ENCODE data around the gene ARVCF. TPM values are rescaled to one million over a fixed set of nuclear protein-coding genes. Genes with fewer than 3 reads are reported as not detected.

The ARVCF gene
- total and polyA plus RNA-seq, 2 experiments from 2014 or later, result 15.6 to 122 TPM

GRCh38 chr22:20032407-20032991, 15.9 kb upstream of the ARVCF start:
- no peaks in the 10 kb centered on the region for H3K4me1 Mint-ChIP-seq
- H3K4me3 ChIP-seq, result no peak overlapping the region
- H3F3A ChIP-seq (replicated peaks; ENCODE audit: low read depth), result no peaks in the 10 kb centered on the region
- H3K27ac Mint-ChIP-seq, result no peak overlapping the region
- no peak overlapping the region for H2AFZ ChIP-seq
- peak; percentile 20; the same call in 2 of the 3 replicates for ATAC-seq
- no peaks in the 10 kb centered on the region for H3K27me3 ChIP-seq (ENCODE audit: insufficient read depth)
- no peaks in the 10 kb centered on the region for H3K36me3 ChIP-seq (ENCODE audit: insufficient read depth)
- no peaks in the 10 kb centered on the region for H3K4me1 ChIP-seq (ENCODE audit: insufficient read depth)
- peaks cover 9% of the 10 kb centered on the region for H3K27me3 Mint-ChIP-seq (ENCODE audit: insufficient read depth, low read depth, poor library complexity)
- H3K4me3 Mint-ChIP-seq, result no peak overlapping the region
- H3K9me3 Mint-ChIP-seq, result no peaks in the 10 kb centered on the region
- no peak overlapping the region for H3K4me2 ChIP-seq
- H3K79me2 ChIP-seq (replicated peaks; ENCODE audit: insufficient read depth), result no peaks in the 10 kb centered on the region
- DNase-seq (ENCODE audit: low spot score), result no peak
- H3K27ac ChIP-seq (ENCODE audit: low read depth), result no peak overlapping the region
- TF ChIP-seq EZH2 (IDR thresholded peaks at IDR 0.05; ENCODE audit: low read depth, unreplicated experiment) (no peak), NANOG (IDR thresholded peaks at IDR 0.05; ENCODE audit: borderline replicate concordance) (no peak), ZNF462 (CRISPR knock-in tag; IDR thresholded peaks at IDR 0.05) (no peak), JUNB (IDR thresholded peaks at IDR 0.05; ENCODE audit: unreplicated experiment) (no peak), CREB1 (CRISPR knock-in tag; IDR thresholded peaks at IDR 0.05; ENCODE audit: low read depth) (no peak), ZNF114 (CRISPR knock-in tag; IDR thresholded peaks at IDR 0.05) (no peak), CTCF (conservative IDR thresholded peaks at IDR 0.05; ENCODE audit: low read depth in 2 of 2) (no peak), POLR2AphosphoS5 (IDR thresholded peaks at IDR 0.05; ENCODE audit: low read depth) (no peak), ZNF331 (CRISPR knock-in tag; IDR thresholded peaks at IDR 0.05; ENCODE audit: low read depth) (no peak), STAT1 (IDR thresholded peaks at IDR 0.05; ENCODE audit: unreplicated experiment) (no peak), REST (IDR thresholded peaks at IDR 0.05; ENCODE audit: unreplicated experiment) (no peak)
- TF ChIP-seq, protein P1, sequence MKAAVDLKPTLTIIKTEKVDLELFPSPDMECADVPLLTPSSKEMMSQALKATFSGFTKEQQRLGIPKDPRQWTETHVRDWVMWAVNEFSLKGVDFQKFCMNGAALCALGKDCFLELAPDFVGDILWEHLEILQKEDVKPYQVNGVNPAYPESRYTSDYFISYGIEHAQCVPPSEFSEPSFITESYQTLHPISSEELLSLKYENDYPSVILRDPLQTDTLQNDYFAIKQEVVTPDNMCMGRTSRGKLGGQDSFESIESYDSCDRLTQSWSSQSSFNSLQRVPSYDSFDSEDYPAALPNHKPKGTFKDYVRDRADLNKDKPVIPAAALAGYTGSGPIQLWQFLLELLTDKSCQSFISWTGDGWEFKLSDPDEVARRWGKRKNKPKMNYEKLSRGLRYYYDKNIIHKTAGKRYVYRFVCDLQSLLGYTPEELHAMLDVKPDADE (IDR thresholded peaks at IDR 0.05), result no peak
- no peaks in the 10 kb centered on the region; the same call in 1 of the 2 replicates for H4K20me1 ChIP-seq (replicated peaks; ENCODE audit: insufficient read depth)
- H3K9me2 ChIP-seq (ENCODE audit: insufficient read depth), result no peaks in the 10 kb centered on the region
- no peaks in the 10 kb centered on the region; the same call in 2 of the 3 replicates for H3K36me3 Mint-ChIP-seq (ENCODE audit: low read depth)
